CD14-positive monocyte (primary cell): Measurements from ENCODE around the gene MPRIP. TPM values are rescaled to one million over a fixed set of nuclear protein-coding genes. Genes with fewer than 3 reads are reported as not detected.

Experiments
- DNase-seq, 3 donors: peaks; one replicate each; pipeline ENCODE4 v3.0.0-alpha.2; 2011 to 2022
- H2AFZ ChIP-seq: 2 replicates; pipeline ENCODE4 v1.6.0; 2012; ENCODE audit warnings: mild to moderate bottlenecking, low read depth, low read length, inconsistent platforms; ENCODE audit not compliant: insufficient read depth, poor library complexity, severe bottlenecking
- H3K27ac ChIP-seq, 2 donors: 1 replicate in 1 of 2; 2 replicates in 1 of 2; pipeline ENCODE4 v1.5.1; 2012 to 2013; ENCODE audit warnings: low read length in 2 of 2, control low read depth in 1 of 2, inconsistent platforms in 1 of 2, low read depth in 1 of 2, mild to moderate bottlenecking in 1 of 2
- H3K27me3 ChIP-seq, 2 donors: one replicate each; pipeline versions ENCODE4 v1.6.0 to v1.6.1; 2011 to 2013; ENCODE audit warnings: low read length in 2 of 2; ENCODE audit not compliant: control insufficient read depth in 2 of 2, insufficient read depth in 2 of 2
- H3K36me3 ChIP-seq, 2 donors: replicated peaks in 1 of 2; 1 replicate in 1 of 2; 2 replicates in 1 of 2; pipeline versions ENCODE4 v1.5.1 to v1.6.1; 2012 to 2013; ENCODE audit warnings: low read length in 2 of 2, control low read depth in 1 of 2, inconsistent platforms in 1 of 2, mild to moderate bottlenecking in 1 of 2; ENCODE audit not compliant: insufficient read depth in 2 of 2, control insufficient read depth in 1 of 2
- H3K4me1 ChIP-seq, 2 donors: 1 replicate in 1 of 2; 2 replicates in 1 of 2; pipeline versions ENCODE4 v1.5.1 to v1.6.1; 2012 to 2013; ENCODE audit warnings: low read length in 2 of 2, control low read depth in 1 of 2, inconsistent platforms in 1 of 2, mild to moderate bottlenecking in 1 of 2, moderate library complexity in 1 of 2; ENCODE audit not compliant: insufficient read depth in 2 of 2, control insufficient read depth in 1 of 2
- H3K4me2 ChIP-seq: replicated peaks from 2 replicates; pipeline ENCODE3; 2012; ENCODE audit warnings: low read length, moderate library complexity, mild to moderate bottlenecking; ENCODE audit not compliant: poor library complexity, severe bottlenecking; ENCODE audit errors: extremely low read depth
- H3K4me3 ChIP-seq, 3 experiments: fragments of 200-600 bp in 1 of 3; sonication (generic) in 1 of 3; replicated peaks in 1 of 3; 1 replicate in 2 of 3; 2 replicates in 1 of 3; pipeline ENCODE4 v1.5.1; 2011 to 2013; ENCODE audit warnings: low read length in 3 of 3, mild to moderate bottlenecking in 3 of 3, control low read depth in 2 of 3, low read depth in 2 of 3, inconsistent platforms in 1 of 3, moderate library complexity in 1 of 3
- H3K79me2 ChIP-seq: 2 replicates; pipeline ENCODE4 v1.6.0; 2012; ENCODE audit warnings: mild to moderate bottlenecking, control low read depth, inconsistent platforms, low read length, moderate library complexity; ENCODE audit not compliant: insufficient read depth
- H3K9ac ChIP-seq: 2 replicates; pipeline ENCODE4 v1.6.0; 2017; ENCODE audit warnings: low read length, mild to moderate bottlenecking; ENCODE audit not compliant: insufficient read depth, poor library complexity, severe bottlenecking
- H3K9me3 ChIP-seq, 2 donors: replicated peaks in 1 of 2; 1 replicate in 1 of 2; 2 replicates in 1 of 2; pipeline versions ENCODE4 v1.5.1 to v1.6.1; 2012 to 2013; ENCODE audit warnings: low read length in 2 of 2, control low read depth in 1 of 2; ENCODE audit not compliant: control insufficient read depth in 1 of 2, insufficient read depth in 1 of 2
- H4K20me1 ChIP-seq: 2 replicates; pipeline ENCODE4 v1.6.0; 2012; ENCODE audit warnings: mild to moderate bottlenecking, low read length, control low read depth, moderate library complexity; ENCODE audit not compliant: insufficient read depth
- H3K27ac Mint-ChIP-seq, 7 donors: one replicate each; pipeline ENCODE4 v1.8.0; 2020; ENCODE audit warnings: mild to moderate bottlenecking in 7 of 7, mixed read lengths in 7 of 7, moderate library complexity in 6 of 7, inconsistent platforms in 2 of 7
- H3K27me3 Mint-ChIP-seq, 3 donors: one replicate each; pipeline ENCODE4 v1.8.0; 2021 to 2022; ENCODE audit warnings: low read depth in 3 of 3, mild to moderate bottlenecking in 3 of 3, mixed read lengths in 3 of 3, moderate library complexity in 3 of 3, inconsistent platforms in 1 of 3
- H3K36me3 Mint-ChIP-seq, 2 donors: one replicate each; pipeline ENCODE4 v1.8.0; 2020; ENCODE audit warnings: mixed read lengths in 2 of 2, inconsistent platforms in 1 of 2, mild to moderate bottlenecking in 1 of 2
- H3K4me1 Mint-ChIP-seq: one replicate; pipeline ENCODE4 v1.8.0; 2020; ENCODE audit warnings: mild to moderate bottlenecking, mixed read lengths
- H3K4me3 Mint-ChIP-seq, 2 donors: one replicate each; pipeline ENCODE4 v1.8.0; 2020; ENCODE audit warnings: mild to moderate bottlenecking in 2 of 2, mixed read lengths in 2 of 2, moderate library complexity in 1 of 2
- H3K9me3 Mint-ChIP-seq, 7 donors: one replicate each; pipeline ENCODE4 v1.8.0; 2020 to 2022; ENCODE audit warnings: mixed read lengths in 7 of 7, mild to moderate bottlenecking in 6 of 7, moderate library complexity in 6 of 7, inconsistent platforms in 2 of 7
- WGBS: methylation state at CpG from one replicate; pipeline ENCODE4 v1.1.5; 2013; ENCODE audit warnings: missing lambda C conversion rate; ENCODE audit not compliant: insufficient coverage; 5-methylcytosine and 5-hydroxymethylcytosine counted together
- intact Hi-C, 2 donors: fragments of 100-400 bp; cut with micrococcal nuclease; formaldehyde crosslinking; loops; one replicate each; pipeline versions ENCODE4 v1.15.0 to v1.15.1; 2023
- polyA plus RNA-seq, 3 donors: library from polyadenylated mRNA; depleted of rRNA in 1 of 3; unstranded in 2 of 3; stranded (reverse) in 1 of 3; fragments of 300-500 nt in 2 of 3; fragments of >200 nt in 1 of 3; fragmentation: Illumina TruSeq in 2 of 3; gene quantifications; 1 replicate in 2 of 3; 2 replicates in 1 of 3; pipeline ENCODE4 v1.2.3, GENCODE V29; 2012 to 2021
- TF ChIP-seq, protein P1 (sequence below): fragments of 200-600 bp; IDR thresholded peaks from one replicate; pipeline ENCODE4 v1.8.0; 2022; ENCODE audit warnings: antibody characterized with exemption, mild to moderate bottlenecking

The MPRIP gene
- polyA plus RNA-seq, 3 donors, result 2.0 to 48.7 (median 2.5) TPM

DNA sequence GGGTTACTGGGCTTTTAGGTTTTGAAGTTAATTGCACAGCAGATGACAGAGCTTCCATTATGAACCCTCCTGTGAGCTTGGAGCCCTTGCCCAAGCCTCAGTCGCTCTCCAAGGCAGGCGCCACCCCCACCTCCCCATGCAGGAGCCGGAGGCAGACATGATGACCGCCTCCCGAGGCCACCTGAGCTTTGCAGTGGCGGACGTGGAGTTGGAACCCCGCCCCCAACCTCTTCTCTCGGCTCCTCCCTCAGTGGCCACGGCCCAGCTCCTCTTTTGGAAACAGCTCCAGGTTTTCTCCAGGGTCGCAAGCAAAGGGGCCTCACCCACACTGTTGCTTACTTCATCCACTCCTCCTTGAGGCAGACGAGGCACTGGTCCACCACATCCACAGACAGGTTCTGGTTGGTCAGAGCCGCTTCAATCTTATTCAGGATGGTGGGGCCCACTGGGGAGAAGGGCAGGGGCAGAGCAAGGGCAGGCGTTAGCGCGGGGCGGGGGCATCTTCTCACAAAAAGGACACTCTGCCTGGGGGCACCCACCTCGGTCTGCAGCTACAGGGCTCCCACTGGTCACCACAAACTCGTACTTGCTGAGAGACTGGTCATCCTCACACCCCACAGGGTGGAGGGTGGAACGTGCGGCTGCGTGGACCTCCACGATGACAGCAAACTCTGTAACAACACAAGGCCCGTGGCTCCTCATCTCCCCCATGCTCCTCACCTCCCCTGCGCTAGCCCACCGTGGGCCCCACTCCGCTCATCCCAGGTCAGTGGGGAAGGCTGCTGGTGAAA lies 172.6 kb downstream of the MPRIP start:
- 95% methylated on average over 14 of the region's 27 CpGs for WGBS
- H3K9ac ChIP-seq, result no peak overlapping the region
- H3K27me3 ChIP-seq, result no peaks in the 10 kb centered on the region
- peak overlapping the region in 1 of 7 donors; percentile 57 for H3K27ac Mint-ChIP-seq
- no peaks in the 10 kb centered on the region for H3K9me3 ChIP-seq
- peaks cover 79 to 91% of the 10 kb centered on the region in 2 donors for H3K36me3 ChIP-seq
- no peak overlapping the region for H3K4me2 ChIP-seq
- H3K9me3 Mint-ChIP-seq, result no peaks in the 10 kb centered on the region
- H3K79me2 ChIP-seq, result no peaks in the 10 kb centered on the region
- H3K4me1 ChIP-seq, result no peaks in the 10 kb centered on the region
- peaks cover 76 to 93% of the 10 kb centered on the region in 2 donors for H3K36me3 Mint-ChIP-seq
- no peak for DNase-seq
- H3K4me1 Mint-ChIP-seq, result no peaks in the 10 kb centered on the region
- no peak overlapping the region for H2AFZ ChIP-seq
- H3K4me3 ChIP-seq, result no peak overlapping the region
- TF ChIP-seq, protein P1, sequence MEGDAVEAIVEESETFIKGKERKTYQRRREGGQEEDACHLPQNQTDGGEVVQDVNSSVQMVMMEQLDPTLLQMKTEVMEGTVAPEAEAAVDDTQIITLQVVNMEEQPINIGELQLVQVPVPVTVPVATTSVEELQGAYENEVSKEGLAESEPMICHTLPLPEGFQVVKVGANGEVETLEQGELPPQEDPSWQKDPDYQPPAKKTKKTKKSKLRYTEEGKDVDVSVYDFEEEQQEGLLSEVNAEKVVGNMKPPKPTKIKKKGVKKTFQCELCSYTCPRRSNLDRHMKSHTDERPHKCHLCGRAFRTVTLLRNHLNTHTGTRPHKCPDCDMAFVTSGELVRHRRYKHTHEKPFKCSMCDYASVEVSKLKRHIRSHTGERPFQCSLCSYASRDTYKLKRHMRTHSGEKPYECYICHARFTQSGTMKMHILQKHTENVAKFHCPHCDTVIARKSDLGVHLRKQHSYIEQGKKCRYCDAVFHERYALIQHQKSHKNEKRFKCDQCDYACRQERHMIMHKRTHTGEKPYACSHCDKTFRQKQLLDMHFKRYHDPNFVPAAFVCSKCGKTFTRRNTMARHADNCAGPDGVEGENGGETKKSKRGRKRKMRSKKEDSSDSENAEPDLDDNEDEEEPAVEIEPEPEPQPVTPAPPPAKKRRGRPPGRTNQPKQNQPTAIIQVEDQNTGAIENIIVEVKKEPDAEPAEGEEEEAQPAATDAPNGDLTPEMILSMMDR, result no peak
- H3K4me3 Mint-ChIP-seq, result no peak overlapping the region
- peaks cover 36% of the 10 kb centered on the region for H4K20me1 ChIP-seq
- H3K27ac ChIP-seq, result no peak overlapping the region
- intact Hi-C loops, result no loop called here
- H3K27me3 Mint-ChIP-seq, result peaks cover 0 to 1% (median 0%) of the 10 kb centered on the region in 3 donors

DNA sequence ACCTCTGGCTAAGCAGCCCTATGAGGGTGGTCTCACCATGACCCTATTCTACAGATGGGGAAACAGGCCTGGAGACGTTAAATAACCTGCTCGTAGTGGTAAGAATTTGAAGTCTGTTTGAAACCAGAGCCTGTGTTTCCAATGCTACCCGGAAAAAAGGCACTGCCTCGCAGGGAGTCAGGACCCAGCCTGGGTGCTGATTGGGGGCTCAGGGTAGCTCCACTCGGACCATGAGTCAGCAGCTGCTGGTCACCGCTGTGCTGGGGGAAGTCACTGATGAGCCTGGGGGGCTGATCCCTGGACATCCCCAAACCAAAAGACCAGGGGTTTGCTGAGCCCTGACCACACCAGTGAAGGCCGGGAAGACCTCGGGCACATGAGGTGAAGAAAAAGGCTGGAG lies 173.3 kb downstream of the MPRIP start:
- Mint-ChIP-seq H3K4me3 (no peak overlapping the region), H3K27me3 (peaks cover 0 to 1% (median 0%) of the 10 kb centered on the region in 3 donors), H3K27ac (peak overlapping the region in 1 of 7 donors; percentile 67), H3K4me1 (no peaks in the 10 kb centered on the region), H3K36me3 (peaks cover 83 to 99% of the 10 kb centered on the region in 2 donors), H3K9me3 (no peaks in the 10 kb centered on the region)
- Histone ChIP-seq H3K4me2 (no peak overlapping the region), H3K27ac (no peak overlapping the region), H3K9me3 (no peaks in the 10 kb centered on the region), H3K4me3 (no peak overlapping the region), H4K20me1 (peaks cover 44% of the 10 kb centered on the region), H3K4me1 (no peaks in the 10 kb centered on the region), H3K36me3 (peaks cover 86 to 97% of the 10 kb centered on the region in 2 donors), H2AFZ (no peak overlapping the region), H3K9ac (no peak overlapping the region), H3K79me2 (no peaks in the 10 kb centered on the region), H3K27me3 (no peaks in the 10 kb centered on the region)
- TF ChIP-seq, protein P1, result no peak
- DNase-seq, result no peak
- WGBS, result 93% methylated on average over 4 of the region's 8 CpGs
- intact Hi-C loops, result no loop called here
